G401 (cell line): ENCODE data around the gene AANAT. TPM values are rescaled to one million over a fixed set of nuclear protein-coding genes. Genes with fewer than 3 reads are reported as not detected.

ENCODE experiments used
- DNase-seq: peaks from one replicate; pipeline ENCODE4 v3.0.0-alpha.2; 2015; ENCODE audit warnings: low spot score
- in situ Hi-C: cut with HindIII; loops from 2 replicates; pipeline ENCODE4 v1.10.0; 2016; ENCODE audit warnings: low sequenced_read_pairs, mixed read lengths
- total RNA-seq: library from RNA; depleted of rRNA; stranded (reverse); fragments of >200 nt; shearing (Covaris generic); gene quantifications from 2 replicates; pipeline ENCODE4 v1.2.3, GENCODE V29; 2014

Gene AANAT
- total RNA-seq, 1 experiment from 2014 or later: not detected

GRCh38 chr17:76478097-76478496, 10.7 kb downstream of the AANAT start:
- no peak for DNase-seq
- in situ Hi-C loops: no loop called here

DNA sequence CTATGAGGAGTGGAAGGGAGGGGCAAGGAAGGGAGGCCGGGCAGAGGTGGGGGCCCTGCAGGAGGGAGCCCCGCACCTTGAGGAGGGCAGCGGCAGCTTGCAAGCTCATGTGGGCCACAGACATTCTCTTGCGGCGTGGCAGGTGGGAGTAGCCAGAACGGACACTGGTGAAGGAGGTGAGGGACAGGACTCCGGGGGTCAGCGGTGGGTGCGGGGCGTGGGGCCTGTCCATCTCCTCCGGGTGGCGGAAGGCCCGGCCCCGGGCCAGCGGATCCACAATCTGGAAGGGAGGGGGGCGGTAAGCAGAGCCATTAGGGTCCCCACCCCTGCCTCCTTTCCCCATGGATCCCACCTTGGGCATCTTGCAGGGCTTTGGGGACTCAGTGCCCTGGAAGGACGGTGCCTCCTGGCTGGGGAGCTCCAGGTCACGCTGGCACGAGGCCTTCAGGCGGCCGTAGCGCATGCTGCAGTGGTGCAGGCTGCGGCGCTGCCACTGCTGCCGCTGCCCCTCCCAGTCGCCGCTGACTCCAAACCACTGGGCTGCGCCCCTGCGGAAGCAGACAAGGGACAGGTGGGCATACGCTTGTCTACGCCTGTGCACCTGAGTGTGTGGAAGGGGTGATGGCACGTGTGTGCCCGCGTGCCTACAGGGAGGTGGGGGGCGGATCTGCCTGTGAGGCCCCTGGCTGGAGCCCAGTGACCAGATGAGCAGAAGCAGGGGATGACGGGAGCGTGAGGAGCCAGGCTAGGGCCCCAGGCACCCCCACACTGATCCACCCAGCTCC, 11.5 kb downstream of the AANAT start:
- DNase-seq: no peak
- in situ Hi-C loops: no loop called here

DNA sequence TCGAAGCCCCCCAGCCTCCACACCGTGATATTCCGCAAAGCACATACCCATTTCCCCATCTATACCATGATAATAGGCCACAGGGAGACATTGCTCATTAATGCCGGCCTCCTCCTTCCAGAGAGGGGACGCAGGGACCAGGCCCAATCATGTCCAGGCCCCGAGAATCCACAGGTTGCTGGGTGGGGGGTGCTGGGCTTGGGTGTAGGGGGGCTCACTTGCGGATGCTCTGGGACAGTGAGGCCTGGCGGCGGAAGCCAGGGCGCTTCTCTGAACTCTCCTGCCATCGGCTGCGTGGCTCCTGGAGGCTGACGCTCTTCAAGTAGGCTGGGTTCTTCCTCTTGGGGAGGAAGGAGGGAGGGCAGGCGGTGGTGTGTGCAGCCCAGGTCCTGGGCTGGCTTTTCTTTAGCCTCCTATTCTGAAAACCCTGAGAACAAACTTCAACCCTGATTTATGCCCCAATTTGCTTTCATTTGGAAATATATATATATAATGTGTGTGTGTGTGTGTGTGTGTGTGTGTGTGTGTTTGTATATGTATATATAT, 12.2 kb downstream of the AANAT start:
- in situ Hi-C loops: no loop called here
- DNase-seq: no peak

- in situ Hi-C loops: no loop called here
- no peak for DNase-seq
Observed at GRCh38 chr17:76480632-76481031, 13.2 kb downstream of the AANAT start.

- in situ Hi-C loops: no loop called here
- DNase-seq: no peak
Observed at GRCh38 chr17:76481071-76481655, 13.8 kb downstream of the AANAT start.

- in situ Hi-C loops: no loop called here
- DNase-seq: no peak
Observed at GRCh38 chr17:76484228-76484725, 16.9 kb downstream of the AANAT start.

DNA sequence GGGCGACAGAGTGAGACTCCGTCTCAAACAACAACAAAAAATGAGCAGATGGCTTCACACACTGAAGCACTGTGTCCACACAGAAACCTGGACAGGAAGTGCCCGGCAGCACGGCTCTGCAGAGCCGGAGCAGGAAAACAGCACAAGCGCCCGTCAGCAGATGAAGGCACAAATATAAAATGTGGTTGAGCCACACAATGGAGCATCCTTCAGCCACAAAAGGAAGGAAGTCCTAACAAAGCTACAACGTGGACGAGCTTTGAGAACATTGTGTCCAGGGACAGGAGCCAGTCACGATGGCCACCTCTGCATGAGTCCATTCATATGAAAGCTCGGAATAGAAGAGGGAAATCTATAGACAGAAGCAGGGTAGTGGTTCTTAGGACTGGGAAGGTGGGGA, 18.2 kb downstream of the AANAT start:
- in situ Hi-C loops: no loop called here
- peak; percentile 51 for DNase-seq

DNA sequence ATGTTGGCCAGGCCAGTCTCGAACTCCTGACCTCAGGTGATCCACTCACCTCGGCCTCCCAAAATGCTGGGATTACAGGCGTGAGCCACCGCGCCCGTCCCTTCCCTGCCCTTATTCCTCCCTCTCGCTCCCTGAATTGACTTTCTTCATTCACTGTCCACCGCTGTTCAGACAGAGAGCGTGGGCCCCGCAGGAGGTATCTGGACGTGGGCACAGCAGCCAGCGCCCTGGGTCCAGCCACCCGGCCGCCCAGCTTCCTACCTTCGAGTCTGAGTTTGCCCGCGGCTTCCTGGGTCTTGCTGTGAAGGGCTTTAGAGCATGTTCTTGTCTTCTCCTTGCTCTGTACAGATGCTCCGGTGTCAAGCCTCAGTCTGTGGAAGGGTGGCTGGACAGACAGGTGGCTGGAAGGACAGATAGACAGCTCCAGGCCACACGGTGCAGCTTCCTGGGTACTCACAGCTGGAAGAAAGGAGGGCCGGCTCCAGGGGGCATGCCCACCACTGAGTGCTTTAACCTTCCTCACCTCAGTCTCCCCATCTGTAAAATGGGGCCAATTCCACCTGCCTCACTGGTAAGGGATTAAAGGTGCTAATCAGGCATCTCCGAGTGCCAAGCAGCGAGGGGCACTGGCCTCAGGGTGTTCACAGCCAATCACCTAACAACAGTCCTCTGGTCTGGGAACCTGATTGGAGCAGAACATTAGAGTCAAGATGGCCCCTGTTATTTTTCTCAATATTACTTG, 20.2 kb downstream of the AANAT start:
- DNase-seq: no peak
- in situ Hi-C loops: no loop called here

DNA sequence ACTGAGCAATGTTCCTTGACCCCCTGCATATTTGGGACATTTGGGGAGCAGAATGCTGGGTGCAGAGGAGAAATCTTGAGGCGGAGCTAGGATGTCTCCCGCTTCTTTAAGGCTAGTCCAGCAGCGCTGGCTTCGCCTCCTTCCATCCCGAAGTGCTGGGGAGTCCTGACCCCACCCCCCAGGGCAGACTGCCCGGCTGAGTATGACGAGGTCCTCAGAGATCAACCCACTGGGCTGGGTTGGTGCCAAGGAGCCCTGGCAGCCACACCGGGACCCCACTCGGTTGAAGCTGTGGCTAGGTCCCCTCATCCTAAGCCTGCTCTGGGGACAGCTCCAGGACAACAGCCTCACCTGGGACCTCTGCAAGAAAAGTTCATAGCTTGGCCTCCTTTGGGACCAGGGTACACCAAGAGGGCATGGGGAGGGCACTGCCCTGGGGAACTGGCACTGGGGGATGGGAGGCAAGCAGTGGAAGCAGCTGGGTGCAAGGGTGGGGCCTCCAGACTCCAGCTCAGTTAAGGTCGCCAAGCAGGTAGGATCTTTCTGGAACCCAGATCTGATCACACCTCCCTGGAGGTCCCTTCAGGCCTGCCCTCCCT, 22.8 kb downstream of the AANAT start:
- DNase-seq: no peak
- in situ Hi-C loops: no loop called here

GRCh38 chr17:76491271-76492122, 24.1 kb downstream of the AANAT start:
- DNase-seq: no peak

DNA sequence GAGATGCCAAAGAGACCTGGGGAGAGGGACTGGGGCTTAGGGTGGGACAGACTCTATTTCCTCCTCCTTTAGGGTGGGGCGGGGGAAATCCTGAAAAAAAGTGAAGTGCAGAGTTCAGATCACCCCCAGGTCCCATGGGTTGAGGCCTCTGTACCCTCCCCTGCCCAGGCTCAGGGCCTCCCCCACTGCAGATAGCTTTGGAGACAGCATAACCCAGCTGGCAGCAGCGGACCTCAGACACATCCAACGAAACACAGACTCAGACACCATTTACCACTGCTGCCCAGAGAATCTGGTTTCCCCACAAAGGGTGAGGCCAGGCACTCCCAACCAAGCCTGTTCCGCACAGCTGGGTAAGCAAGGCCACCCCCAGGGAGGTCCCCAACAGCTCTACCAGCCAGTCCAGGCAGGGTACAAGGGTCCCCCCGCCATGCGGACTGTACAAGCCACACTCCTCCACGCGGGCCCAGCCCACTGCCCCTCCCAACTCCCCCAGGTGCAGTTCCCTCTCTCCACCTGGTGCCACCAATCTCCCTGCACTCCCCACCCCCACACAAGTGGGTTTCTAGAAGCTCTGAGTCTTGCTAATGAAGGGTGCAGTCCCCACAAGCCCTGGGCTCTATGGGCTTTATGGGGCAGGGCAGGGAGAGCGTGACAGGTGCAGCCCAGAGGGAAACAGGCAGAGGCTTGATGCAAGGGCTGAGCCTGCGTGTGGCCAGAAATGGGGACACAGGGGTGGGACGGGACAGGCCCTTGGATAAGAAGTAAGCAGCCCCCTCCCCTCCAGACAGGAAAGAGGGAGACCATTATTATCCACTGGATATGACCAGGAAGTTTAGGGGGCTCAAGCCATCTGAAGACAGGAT, 25.0 kb downstream of the AANAT start:
- in situ Hi-C loops: no loop called here
- DNase-seq: no peak

More at GRCh38 chr17:76491271-76492122, 24.1 kb downstream of the AANAT start:
- in situ Hi-C loops: no loop called here

DNA sequence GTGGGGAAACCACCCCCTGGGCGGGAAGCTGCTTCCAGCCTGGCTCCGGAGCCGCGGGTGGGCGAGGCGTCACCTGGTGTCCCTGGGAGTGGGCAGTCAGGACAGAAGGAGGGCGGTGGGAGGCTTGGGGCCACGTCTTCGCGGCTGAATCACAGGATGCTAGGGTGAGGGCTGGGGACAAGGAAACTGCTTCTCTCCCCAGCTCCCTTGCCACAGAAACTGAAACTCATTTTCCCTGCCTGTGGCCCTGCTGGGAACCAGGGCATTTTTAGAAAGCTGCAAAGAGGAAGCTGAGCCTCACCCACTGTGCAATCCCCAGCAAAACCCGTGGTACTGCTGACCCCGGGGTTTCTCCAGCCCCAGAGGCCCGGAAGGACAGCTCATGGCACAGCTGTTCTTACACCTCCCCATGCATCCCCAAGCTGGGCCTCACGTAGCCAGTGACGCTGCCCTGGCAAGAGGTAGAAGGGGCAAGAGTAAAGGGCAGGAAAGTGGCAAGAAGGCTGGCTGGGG, 25.6 kb downstream of the AANAT start:
- in situ Hi-C loops: no loop called here
- no peak for DNase-seq

DNA sequence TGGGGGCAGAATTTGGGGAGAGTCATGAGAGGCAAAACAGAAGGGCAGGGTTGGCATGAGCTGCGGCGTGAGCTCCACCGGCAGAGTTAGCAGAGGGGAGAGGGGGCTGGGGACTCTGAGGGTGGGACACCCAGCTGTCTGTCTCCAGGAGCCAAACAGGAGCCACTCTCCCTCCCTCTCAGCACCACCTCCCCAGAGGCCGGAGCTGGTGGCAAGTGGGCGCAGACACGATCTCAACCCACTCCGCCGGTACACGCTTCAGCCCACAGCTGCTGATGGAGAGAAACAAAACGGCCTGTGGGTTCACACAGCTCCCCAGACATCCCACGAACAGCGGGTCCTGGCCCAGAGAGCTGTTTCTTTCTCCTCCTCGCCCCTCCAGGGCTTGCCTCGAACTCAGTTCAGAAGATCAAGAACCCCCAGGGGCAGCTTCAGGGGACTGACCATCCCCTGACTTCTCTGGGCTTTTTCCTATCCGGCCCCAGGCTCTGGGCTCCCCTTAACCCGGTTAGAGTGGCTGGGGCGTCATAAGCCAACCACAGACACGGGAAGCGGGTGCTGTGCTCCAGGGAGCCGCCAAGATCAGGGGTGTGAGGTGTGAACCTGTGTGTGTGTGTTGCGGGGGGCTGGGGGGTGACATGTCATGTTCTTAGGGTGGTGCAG, 26.2 kb downstream of the AANAT start:
- in situ Hi-C loops: no loop called here
- DNase-seq: no peak

- DNase-seq: no peak
- in situ Hi-C loops: no loop called here
Observed at GRCh38 chr17:76495663-76496400, 28.4 kb downstream of the AANAT start.

DNA sequence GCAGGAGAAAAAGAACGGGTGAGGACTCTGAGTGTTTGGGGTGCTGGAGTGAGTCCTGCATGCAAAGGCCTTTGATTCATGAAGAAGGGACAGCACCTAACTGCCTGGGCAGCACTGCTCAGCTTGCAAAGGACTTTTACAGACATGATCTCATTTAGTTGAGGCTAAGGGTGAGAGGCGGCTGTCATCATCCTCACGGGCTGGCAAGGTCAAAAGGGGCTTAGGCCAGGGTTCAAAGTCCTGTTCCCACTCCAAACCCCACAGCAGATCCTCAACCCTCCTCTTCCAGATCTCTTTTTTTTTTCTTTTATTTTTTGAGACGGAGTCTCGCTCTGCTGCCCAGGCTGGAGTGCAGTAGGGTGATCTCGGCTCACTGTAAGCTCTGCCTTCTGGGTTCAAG, 29.1 kb downstream of the AANAT start:
- DNase-seq: no peak
- in situ Hi-C loops: no loop called here

- DNase-seq: no peak
- in situ Hi-C loops: no loop called here
Observed at GRCh38 chr17:76497699-76497978, 30.2 kb downstream of the AANAT start.
